A673 (cell line): ENCODE data around the gene RERE. TPM values are rescaled to one million over a fixed set of nuclear protein-coding genes. Genes with fewer than 3 reads are reported as not detected.

ENCODE experiments used
- BruUV-seq: library from RNA; stranded (reverse); fragments of 400-500 nt; replicated peaks from 2 replicates; lab custom pipeline; 2021; lab: Mats Ljungman, UMichigan
- CTCF ChIA-PET: fragments of 300-600 bp; sonication (Branson Sonifier 250); formaldehyde crosslinking; loops from one replicate; lab custom pipeline; 2022; ENCODE audit warnings: antibody characterized with exemption; lab: Charles Lee
- POLR2A ChIA-PET: fragments of 300-600 bp; sonication (Branson Sonifier 250); formaldehyde crosslinking; loops from one replicate; lab custom pipeline; 2022; ENCODE audit warnings: antibody characterized with exemption; ENCODE audit not compliant: low non-redundant PET; lab: Charles Lee
- DNase-seq: peaks from one replicate; pipeline ENCODE4 v3.0.0-alpha.2; 2015; ENCODE audit warnings: low spot score
- H3K27ac ChIP-seq: fragments of 200-600 bp; sonication (generic); 2 replicates; pipeline ENCODE4 v1.5.1; 2016; ENCODE audit warnings: mixed run types, low read depth, mild to moderate bottlenecking, mixed read lengths, antibody characterized with exemption, low read length; ENCODE audit not compliant: poor library complexity, severe bottlenecking
- H3K27me3 ChIP-seq: fragments of 200-600 bp; sonication (generic); replicated peaks from 2 replicates; pipeline ENCODE4 v1.6.1; 2017; ENCODE audit warnings: mixed run types, low read depth, mild to moderate bottlenecking, mixed read lengths, antibody characterized with exemption, low read length; ENCODE audit not compliant: insufficient read depth, poor library complexity
- H3K36me3 ChIP-seq: fragments of 200-600 bp; sonication (generic); 2 replicates; pipeline ENCODE4 v1.6.1; 2016; ENCODE audit warnings: mixed run types, mild to moderate bottlenecking, mixed read lengths, antibody characterized with exemption, low read length; ENCODE audit not compliant: insufficient read depth, poor library complexity, severe bottlenecking
- H3K4me1 ChIP-seq: fragments of 200-600 bp; sonication (generic); 2 replicates; pipeline ENCODE4 v1.6.1; 2017; ENCODE audit warnings: mixed run types, mild to moderate bottlenecking, mixed read lengths, antibody characterized with exemption, low read length; ENCODE audit not compliant: insufficient read depth, poor library complexity, severe bottlenecking
- H3K4me3 ChIP-seq: fragments of 200-600 bp; sonication (generic); 2 replicates; pipeline ENCODE4 v1.5.1; 2016; ENCODE audit warnings: low read depth, mixed run types, mild to moderate bottlenecking, mixed read lengths, low read length; ENCODE audit not compliant: poor library complexity, severe bottlenecking
- H3K9me3 ChIP-seq: fragments of 200-600 bp; sonication (generic); 2 replicates; pipeline ENCODE4 v1.6.1; 2016; ENCODE audit warnings: mixed run types, low read depth, mild to moderate bottlenecking, mixed read lengths, antibody characterized with exemption, low read length; ENCODE audit not compliant: poor library complexity, severe bottlenecking
- CTCF ChIP-seq: fragments of 300-800, 200-600 bp; sonication (generic); conservative IDR thresholded peaks from 2 replicates; pipeline ENCODE4 v1.5.1; 2017; ENCODE audit warnings: low read depth, mild to moderate bottlenecking, antibody characterized with exemption, low read length, moderate library complexity, mixed read lengths
- EZH2 ChIP-seq: fragments of 200-600 bp; sonication (generic); IDR thresholded peaks from 2 replicates; pipeline ENCODE4 v1.6.1; 2017; ENCODE audit warnings: borderline replicate concordance, low read depth, mild to moderate bottlenecking, mixed read lengths, antibody characterized with exemption, low read length; ENCODE audit not compliant: poor library complexity, severe bottlenecking
- intact Hi-C: fragments of 100-400 bp; cut with micrococcal nuclease; formaldehyde crosslinking; loops from one replicate; pipeline ENCODE4 v1.10.0; 2022; ENCODE audit not compliant: unreplicated experiment
- total RNA-seq: library from RNA; stranded (reverse); gene quantifications from 2 replicates; pipeline ENCODE4 v1.2.3, GENCODE V29; 2021

The RERE gene
- total RNA-seq, 1 experiment from 2014 or later: 188 TPM

DNA sequence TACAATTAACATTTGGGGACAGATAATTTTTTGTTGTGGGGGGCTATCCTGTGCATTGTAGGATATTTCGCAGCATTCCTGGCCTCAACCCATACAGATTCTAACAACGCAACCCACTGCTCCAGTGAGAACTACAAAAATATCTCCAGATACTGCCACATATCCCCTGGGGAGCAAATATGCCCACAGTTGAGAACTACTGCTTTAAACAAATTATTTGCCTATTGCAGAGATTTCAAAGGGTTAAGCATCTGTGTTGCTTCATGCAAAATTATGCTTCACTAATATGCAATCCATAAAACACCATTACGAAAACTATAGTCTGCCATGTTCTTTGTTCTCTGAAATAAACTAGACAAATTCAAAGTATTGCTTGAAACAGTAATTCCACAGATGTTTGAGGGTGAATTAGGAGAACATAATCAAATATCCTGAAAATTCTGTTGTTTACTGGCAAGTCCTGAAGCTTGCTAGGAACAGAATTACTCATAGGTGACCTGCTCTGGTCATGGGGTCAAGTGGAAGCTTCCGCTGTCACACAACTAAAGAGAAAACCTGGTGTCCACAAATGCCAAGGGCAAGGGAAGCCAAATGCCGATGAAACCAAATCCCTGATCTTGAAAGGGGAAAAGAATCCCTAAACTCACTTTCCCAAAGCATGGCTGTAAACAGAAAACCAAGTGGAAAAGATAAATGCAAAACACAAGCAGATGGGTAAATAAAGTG, 149.4 kb downstream of the RERE start:
- Histone ChIP-seq H3K36me3 (no peaks in the 10 kb centered on the region), H3K9me3 (no peaks in the 10 kb centered on the region), H3K4me3 (no peak overlapping the region), H3K27me3 (no peaks in the 10 kb centered on the region), H3K4me1 (peaks cover 96% of the 10 kb centered on the region), H3K27ac (peak overlapping the region; percentile 77)
- CTCF ChIA-PET: no interaction called here
- intact Hi-C loops: loop anchor here (10.0 kb wide), 1 partner anchor 203 kb away; no protein-coding TSS in a partner anchor
- DNase-seq: no peak
- no TSS peak for BruUV-seq
- POLR2A ChIA-PET: no interaction called here
- TF ChIP-seq CTCF (no peak), EZH2 (no peak)

DNA sequence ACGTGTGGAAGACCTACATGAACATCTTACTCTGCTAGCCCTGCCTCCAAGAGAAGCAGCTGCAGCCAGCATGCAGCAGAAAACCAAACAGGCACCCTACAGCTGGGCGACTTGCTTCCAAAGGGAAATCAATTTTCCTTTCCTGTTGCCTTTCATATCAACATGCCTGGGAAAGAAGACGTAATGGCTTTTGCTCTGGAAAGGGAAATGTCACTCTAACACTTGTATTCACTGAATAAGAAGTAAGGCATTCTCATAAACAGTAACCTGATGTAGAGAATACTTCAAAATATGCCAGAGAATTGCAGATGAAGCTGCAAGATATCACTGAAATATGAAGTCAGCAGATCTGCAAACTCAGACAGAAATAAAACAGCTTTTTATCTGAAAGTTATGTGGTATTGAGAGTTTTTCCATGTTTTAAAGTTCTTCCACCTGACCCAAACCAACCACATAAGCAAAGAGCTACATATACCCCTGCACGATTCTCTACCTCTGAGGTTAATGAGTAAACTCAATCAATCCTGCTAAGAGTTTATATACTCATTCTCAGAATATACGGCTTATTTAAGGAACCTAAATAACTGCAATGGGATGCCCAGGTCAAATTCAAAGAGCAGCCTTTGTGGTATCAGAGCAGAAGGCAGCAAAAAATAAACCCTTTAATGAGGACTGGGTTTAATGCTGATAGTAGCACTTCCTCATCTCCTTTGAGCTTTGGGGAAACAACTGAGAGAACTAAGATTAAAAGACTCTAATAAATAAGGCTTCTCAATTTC, 150.9 kb downstream of the RERE start:
- CTCF ChIA-PET: no interaction called here
- TF ChIP-seq CTCF: no peak
- TF ChIP-seq EZH2: no peak
- Histone ChIP-seq H3K4me3 (peak overlapping the region; percentile 3), H3K27ac (peak overlapping the region; percentile 94), H3K9me3 (no peaks in the 10 kb centered on the region), H3K4me1 (peaks cover 94% of the 10 kb centered on the region), H3K27me3 (no peaks in the 10 kb centered on the region), H3K36me3 (no peaks in the 10 kb centered on the region)
- no TSS peak for BruUV-seq
- POLR2A ChIA-PET: interaction anchor here (0.5 to 0.6 kb wide), 2 partner anchors 64 to 482 kb away, joined by 4 read pairs; no protein-coding TSS in a partner anchor
- intact Hi-C loops: loop anchor here (10.0 kb wide), 1 partner anchor 202 kb away; no protein-coding TSS in a partner anchor
- DNase-seq: peak; percentile 62

- BruUV-seq: no TSS peak
- no peaks in the 10 kb centered on the region for H3K9me3 ChIP-seq
- POLR2A ChIA-PET: interaction anchor here (0.6 kb wide), 1 partner anchor 63 kb away, joined by 4 read pairs; no protein-coding TSS in a partner anchor
- peak overlapping the region; percentile 94 for H3K27ac ChIP-seq
- no peaks in the 10 kb centered on the region for H3K27me3 ChIP-seq
- intact Hi-C loops: loop anchor here (10.0 kb wide), 1 partner anchor 201 kb away; no protein-coding TSS in a partner anchor
- peaks cover 91% of the 10 kb centered on the region for H3K4me1 ChIP-seq
- CTCF ChIA-PET: no interaction called here
- TF ChIP-seq CTCF (no peak), EZH2 (no peak)
- no peak overlapping the region for H3K4me3 ChIP-seq
- no peak for DNase-seq
- no peaks in the 10 kb centered on the region for H3K36me3 ChIP-seq
Measured at GRCh38 chr1:8665833-8666232, 151.6 kb downstream of the RERE start.
